CD1c-positive myeloid dendritic cell (primary cell): ENCODE data around the gene LRRK1.
"Not testable (repeated sequence)": the region's sequence is repeated elsewhere in the genome, so short reads cannot be mapped to it uniquely, and the experiment has no call there.

ENCODE experiments used
- DNase-seq: peaks from one replicate; pipeline ENCODE4 v3.0.0-alpha.2; 2016; ENCODE audit errors: extremely low spot score

Gene LRRK1

GRCh38 chr15:101070024-101070423 lies 150.9 kb downstream of the LRRK1 start:
- no peak for DNase-seq

DNA sequence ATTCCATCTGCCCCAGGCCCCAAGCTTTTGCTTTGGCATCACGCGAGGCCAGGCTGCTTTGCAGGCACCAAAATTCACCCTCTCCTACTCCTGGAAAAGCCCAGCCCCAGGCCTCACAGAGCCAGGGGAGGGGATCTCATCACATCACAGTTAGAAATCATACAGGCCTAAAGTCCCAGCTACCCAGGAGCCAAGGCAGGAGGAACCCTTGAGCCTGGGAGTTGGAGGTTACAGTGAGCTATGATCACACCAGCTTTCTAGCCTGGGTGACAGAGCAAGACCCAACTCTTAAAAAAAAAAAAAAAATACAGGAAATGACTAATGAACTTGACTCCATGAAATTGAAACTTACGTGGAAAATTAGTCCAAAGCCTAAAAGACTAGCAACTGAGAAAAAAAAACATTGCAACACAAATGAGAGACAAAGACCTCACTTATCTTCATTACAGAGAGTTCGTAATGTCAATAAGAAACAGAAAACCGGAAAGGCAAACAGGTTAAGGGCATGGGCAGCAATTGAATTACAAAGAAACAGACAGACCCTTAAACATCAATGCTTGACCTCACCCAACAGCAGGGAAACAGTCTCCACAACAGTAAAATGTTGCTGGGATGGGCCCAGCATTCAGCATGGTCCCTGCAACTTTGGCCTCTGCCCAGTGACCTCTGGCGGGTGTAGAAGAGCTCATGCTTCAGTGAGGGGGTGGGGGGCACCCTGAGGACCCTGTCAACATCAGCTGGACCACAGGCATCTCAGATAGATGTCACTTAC lies 151.5 kb downstream of the LRRK1 start:
- peak; percentile 33 for DNase-seq

DNA sequence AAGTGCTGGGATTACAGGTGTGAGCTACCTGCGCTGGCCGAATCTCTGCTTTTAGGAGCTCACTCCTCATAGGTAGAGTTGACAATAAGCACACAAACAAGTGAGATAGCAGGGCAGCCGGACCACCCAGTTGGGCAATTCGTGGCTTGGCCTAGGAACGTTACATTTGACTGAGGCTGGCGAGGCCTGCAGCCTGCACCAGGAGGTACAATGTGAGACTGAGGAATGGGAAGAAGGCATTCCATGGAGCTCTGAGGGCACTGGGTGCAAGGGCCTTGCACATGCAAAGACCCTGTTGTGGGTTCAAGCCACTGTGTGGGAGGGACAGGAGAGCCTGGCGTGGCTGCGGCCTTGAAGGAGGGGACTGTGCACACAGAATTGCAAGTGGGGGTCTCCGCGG lies 152.5 kb downstream of the LRRK1 start:
- no peak for DNase-seq

DNA sequence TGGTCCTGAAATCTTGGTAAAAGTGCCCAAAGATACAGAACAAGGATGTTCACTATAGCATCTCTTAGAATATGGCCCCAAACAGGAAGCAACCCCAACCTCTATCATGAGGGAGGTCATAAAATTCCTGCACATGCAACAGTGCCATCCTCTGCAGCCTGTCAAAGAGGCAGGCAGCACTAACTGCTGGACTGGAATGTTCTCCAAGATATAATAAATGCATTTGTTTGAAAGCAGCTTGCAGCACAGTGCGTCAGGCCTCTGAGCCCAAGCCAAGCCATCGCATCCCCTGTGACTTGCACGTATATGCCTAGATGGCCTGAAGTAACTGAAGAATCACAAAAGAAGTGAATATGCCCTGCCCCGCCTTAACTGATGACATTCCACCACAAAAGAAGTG lies 153.1 kb downstream of the LRRK1 start:
- not testable (repeated sequence) for DNase-seq

DNA sequence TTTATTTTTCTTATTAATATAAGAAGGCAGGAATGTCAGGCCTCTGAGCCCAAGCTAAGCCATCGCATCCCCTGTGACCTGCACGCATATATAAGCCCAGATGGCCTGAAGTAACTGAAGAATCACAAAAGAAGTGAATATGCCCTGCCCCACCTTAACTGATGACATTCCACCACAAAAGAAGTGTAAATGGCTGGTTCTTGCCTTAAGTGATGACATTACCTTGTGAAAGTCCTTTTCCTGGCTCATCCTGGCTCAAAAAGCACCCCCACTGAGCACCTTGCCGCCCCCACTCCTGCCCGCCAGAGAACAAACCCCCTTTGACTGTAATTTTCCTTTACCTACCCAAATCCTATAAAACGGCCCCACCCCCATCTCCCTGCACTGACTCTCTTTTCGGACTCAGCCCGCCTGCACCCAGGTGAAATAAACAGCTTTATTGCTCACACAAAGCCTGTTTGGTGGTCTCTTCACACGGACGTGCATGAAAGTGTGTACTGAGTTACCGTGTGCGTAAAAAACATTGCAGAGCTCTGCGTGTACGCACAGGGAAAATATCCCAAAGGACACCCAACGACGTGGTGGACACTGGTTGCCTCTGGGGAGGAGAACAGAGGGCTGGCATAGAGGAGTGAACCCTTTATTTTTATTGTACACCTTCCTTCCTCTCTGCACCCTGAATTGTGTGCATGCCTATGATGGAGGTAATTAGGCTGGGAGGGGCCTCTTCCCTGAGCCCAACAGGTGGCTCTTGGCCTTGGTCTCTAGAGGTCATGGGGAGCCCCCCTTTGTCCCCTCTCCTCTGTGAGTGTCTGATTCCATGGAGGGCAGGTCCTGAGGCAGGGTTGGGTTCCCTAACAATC lies 158.9 kb downstream of the LRRK1 start:
- not testable (repeated sequence) for DNase-seq

GRCh38 chr15:101078669-101079323 lies 159.6 kb downstream of the LRRK1 start:
- no peak for DNase-seq

DNA sequence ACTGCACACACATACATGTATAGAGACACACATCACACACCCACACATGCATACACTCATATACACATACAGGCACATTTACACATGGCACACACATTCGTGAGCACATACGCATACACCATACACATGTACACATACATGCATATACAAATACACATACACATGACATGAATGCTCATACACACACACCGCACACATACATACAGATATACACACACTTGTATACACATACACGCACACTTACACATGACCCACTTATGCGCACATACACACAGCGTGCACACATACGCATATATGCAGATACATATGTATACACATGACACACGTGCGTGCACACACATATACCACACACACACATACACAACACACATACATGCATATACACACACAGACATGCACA lies 162.7 kb downstream of the LRRK1 start:
- no peak for DNase-seq

DNA sequence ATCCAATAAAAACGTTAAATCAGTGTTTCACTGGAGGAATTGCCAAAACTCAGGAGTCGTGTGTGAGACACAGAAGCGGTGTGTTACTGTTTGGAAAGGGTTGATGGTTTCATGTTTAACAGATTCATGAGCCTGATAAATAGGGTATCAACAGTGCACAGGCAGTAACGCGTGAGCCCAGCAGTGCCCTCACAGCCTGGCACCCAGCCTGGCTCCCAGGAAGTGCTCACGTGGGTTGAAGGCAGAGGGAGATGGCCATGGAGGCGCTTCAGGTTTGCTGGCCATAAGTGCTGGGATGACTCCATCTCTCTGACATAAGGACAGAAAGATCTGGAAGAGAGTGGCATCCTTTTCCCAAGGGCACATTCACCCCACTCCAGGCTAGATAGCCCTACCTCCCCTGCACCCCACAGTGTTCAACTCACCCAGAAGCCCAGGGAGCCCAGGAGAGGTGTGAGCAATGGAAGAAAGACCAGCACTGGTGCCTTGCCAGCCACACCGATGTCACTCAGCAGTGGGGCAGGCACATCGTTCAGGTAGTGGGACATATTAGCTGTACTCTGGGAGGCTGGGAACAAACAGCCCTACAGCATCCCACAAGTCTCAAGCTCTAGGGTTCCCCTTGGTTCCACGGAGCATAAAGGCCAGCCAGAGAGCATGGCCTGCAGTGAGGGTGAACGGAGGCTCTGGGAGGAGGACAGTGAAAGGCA lies 164.3 kb downstream of the LRRK1 start:
- no peak for DNase-seq

- no peak for DNase-seq
Observed at GRCh38 chr15:101084801-101085200, 165.6 kb downstream of the LRRK1 start.

- DNase-seq: no peak
Observed at GRCh38 chr15:101085311-101085700, 166.1 kb downstream of the LRRK1 start.

- no peak for DNase-seq
Observed at GRCh38 chr15:101086394-101087171, 167.4 kb downstream of the LRRK1 start.

GRCh38 chr15:101087172-101087769 lies 168.1 kb downstream of the LRRK1 start:
- DNase-seq: no peak

- peak; percentile 9 for DNase-seq
Observed at GRCh38 chr15:101088271-101088670, 169.1 kb downstream of the LRRK1 start.

GRCh38 chr15:101088788-101089578 lies 169.8 kb downstream of the LRRK1 start:
- peak; percentile 79 for DNase-seq

- no peak for DNase-seq
Observed at GRCh38 chr15:101089579-101090427, 170.6 kb downstream of the LRRK1 start.

- DNase-seq: no peak
Observed at GRCh38 chr15:101090428-101090790, 171.3 kb downstream of the LRRK1 start.

- no peak for DNase-seq
Observed at GRCh38 chr15:101091080-101092017, 172.2 kb downstream of the LRRK1 start.
